ENCODE measurements around the gene HNRNPUL2. TPM values are rescaled to one million over a fixed set of nuclear protein-coding genes. Genes with fewer than 3 reads are reported as not detected.

Gene HNRNPUL2
- total RNA-seq, 1 experiment from 2014 or later: 43.5 TPM

GRCh38 chr11:62728171-62728988 lies 1.1 kb upstream of the HNRNPUL2 start, which contains the start of gene TTC9C:
TSS of gene TTC9C (plus strand) at chr11:62728486. CDS start at chr11:62728849, 363 bp downstream.
- Histone ChIP-seq H3K4me2 (ENCODE audit: insufficient read depth, insufficient read length, low read length) (peak within 1 kb of the TSS; percentile 99), H3K14ac (ENCODE audit: insufficient read depth, low read length) (peak within 1 kb of the TSS; percentile 77; the same call in 1 of the 2 replicates), H2BK120ac (ENCODE audit: low read depth, low read length, poor library complexity, severe bottlenecking) (no peak within 1 kb of the TSS), H3K4ac (ENCODE audit: low read depth, low read length) (no peak within 1 kb of the TSS), H3K27ac (ENCODE audit: insufficient read length, low read depth, low read length) (peak within 1 kb of the TSS; percentile 96), H4K5ac (ENCODE audit: insufficient read length, low read depth, low read length) (no peak within 1 kb of the TSS), H2BK20ac (ENCODE audit: low read depth, low read length, poor library complexity, severe bottlenecking) (no peak within 1 kb of the TSS), H3K56ac (ENCODE audit: insufficient read length, low read depth, low read length) (no peak within 1 kb of the TSS), H2AK5ac (ENCODE audit: insufficient read length, low read length) (no peak within 1 kb of the TSS), H3T11ph (ENCODE audit: low read length) (no peak within 1 kb of the TSS), H4K91ac (ENCODE audit: insufficient read length, low read depth, low read length) (no peak within 1 kb of the TSS), H3K23ac (ENCODE audit: insufficient read length, low read depth, low read length) (no peak within 1 kb of the TSS), H3K79me1 (ENCODE audit: insufficient read depth, low read depth, low read length, poor library complexity, severe bottlenecking) (peaks cover 6% of the 10 kb centered on the region), H2BK15ac (ENCODE audit: low read depth, low read length) (no peak within 1 kb of the TSS), H3K9me3 (ENCODE audit: control insufficient read depth, low read depth, low read length) (no peaks in the 10 kb centered on the region), H4K20me1 (ENCODE audit: control insufficient read depth, insufficient read depth, insufficient read length) (no peaks in the 10 kb centered on the region), H3K9ac (ENCODE audit: extremely low read depth, insufficient read length, low read length) (peak within 1 kb of the TSS; percentile 93), H3K18ac (ENCODE audit: insufficient read length, low read depth, low read length) (peak within 1 kb of the TSS; percentile 78), H2BK12ac (ENCODE audit: insufficient read length, low read depth, low read length) (no peak within 1 kb of the TSS), H2BK5ac (ENCODE audit: insufficient read length, low read length) (peak within 1 kb of the TSS; percentile 33), H3K23me2 (ENCODE audit: insufficient read length, low read depth, low read length, poor library complexity, severe bottlenecking) (peaks cover 25% of the 10 kb centered on the region), H3K79me2 (ENCODE audit: insufficient read depth, low read length) (peaks cover 30% of the 10 kb centered on the region), H3K27me3 (ENCODE audit: insufficient read depth, low read length) (no peaks in the 10 kb centered on the region), H3K4me1 (ENCODE audit: insufficient read depth, low read length) (no peaks in the 10 kb centered on the region), H2AFZ (ENCODE audit: low read length) (peak within 1 kb of the TSS; percentile 34), H4K8ac (replicated peaks; ENCODE audit: insufficient read length, low read depth, low read length) (no peak within 1 kb of the TSS)
- DNase-seq: peak; percentile 81
- WGBS (ENCODE audit: extremely low coverage, insufficient read length, low lambda C conversion rate): no CpG with 5 or more reads among the region's 29 CpGs
- H3K4me1 Mint-ChIP-seq: peaks cover 20 to 27% of the 10 kb centered on the region in 2 experiments
- H3K4me3 Mint-ChIP-seq: peak within 1 kb of the TSS; percentile 89 to 95
- no peaks in the 10 kb centered on the region for H3K27me3 Mint-ChIP-seq (ENCODE audit: low read depth)
- H3K36me3 Mint-ChIP-seq (ENCODE audit: insufficient read depth in 1 of 3, low read depth in 3 of 3): peaks cover 21 to 43% (median 35%) of the 10 kb centered on the region in 3 experiments
- no peaks in the 10 kb centered on the region for H3K9me3 Mint-ChIP-seq
- peak within 1 kb of the TSS; percentile 99 to 100 (median 100) for H3K27ac Mint-ChIP-seq
- no peak for TF ChIP-seq CTCF (conservative IDR thresholded peaks at IDR 0.05)

All from H9 (cell line).